DND-41 (cell line): ENCODE results near the gene ORMDL2.

Experiments
- CTCF ChIP-seq: IDR thresholded peaks from 2 replicates; pipeline ENCODE4 v1.5.1; 2012; ENCODE audit warnings: borderline replicate concordance, low read length, moderate library complexity, mild to moderate bottlenecking; ENCODE audit not compliant: poor library complexity, severe bottlenecking; ENCODE audit errors: extremely low read depth
- EZH2 ChIP-seq: IDR thresholded peaks from 3 replicates; pipeline ENCODE4 v1.6.1; 2012; ENCODE audit warnings: borderline replicate concordance, low read depth, mild to moderate bottlenecking, moderate library complexity, low read length, inconsistent platforms; ENCODE audit not compliant: severe bottlenecking

GRCh38 chr12:55816881-55817344 lies 928 bp upstream of the ORMDL2 start:
- TF ChIP-seq CTCF (no peak), EZH2 (no peak)
